Esophagus muscularis mucosa (tissue), 3 donors: Measurements from ENCODE around the gene MTURN.

Experiments
- POLR2AphosphoS5 ChIP-seq, 2 donors: sonication (generic); formaldehyde crosslinking; IDR thresholded peaks; one replicate each; pipeline ENCODE4 v1.6.1; 2017; ENCODE audit warnings: antibody characterized with exemption in 2 of 2
- TF ChIP-seq, protein P1 (sequence below), 3 experiments: fragments of 200-600 bp in 2 of 3; fragments of 450-650 bp in 1 of 3; sonication (generic) in 2 of 3; IDR thresholded peaks; one replicate each; pipeline ENCODE4 v1.5.1; 2017 to 2019; ENCODE audit warnings: antibody characterized with exemption in 3 of 3, mild to moderate bottlenecking in 2 of 3, moderate library complexity in 1 of 3

DNA sequence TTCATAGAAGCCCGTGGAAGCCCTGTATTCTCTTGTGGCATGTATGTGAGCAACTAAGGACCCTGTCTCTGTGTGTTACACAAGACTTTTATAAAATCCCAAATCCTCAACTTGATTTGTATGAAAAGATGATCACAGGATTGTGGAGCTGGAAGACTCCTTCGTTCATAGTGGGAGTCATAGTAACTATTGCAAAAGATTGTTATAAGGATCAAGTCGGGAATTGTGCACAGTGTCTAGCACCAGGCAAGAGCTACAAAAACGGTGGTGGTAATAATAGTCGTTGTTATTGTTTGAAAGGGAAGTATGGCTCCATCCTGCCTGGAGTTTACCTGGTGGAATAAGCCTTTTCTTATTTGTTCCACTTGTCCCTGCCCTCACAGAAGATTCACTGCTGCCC, 42.8 kb upstream of the MTURN start:
- no peak for TF ChIP-seq POLR2AphosphoS5 (IDR thresholded peaks at IDR 0.05)
- TF ChIP-seq, protein P1, sequence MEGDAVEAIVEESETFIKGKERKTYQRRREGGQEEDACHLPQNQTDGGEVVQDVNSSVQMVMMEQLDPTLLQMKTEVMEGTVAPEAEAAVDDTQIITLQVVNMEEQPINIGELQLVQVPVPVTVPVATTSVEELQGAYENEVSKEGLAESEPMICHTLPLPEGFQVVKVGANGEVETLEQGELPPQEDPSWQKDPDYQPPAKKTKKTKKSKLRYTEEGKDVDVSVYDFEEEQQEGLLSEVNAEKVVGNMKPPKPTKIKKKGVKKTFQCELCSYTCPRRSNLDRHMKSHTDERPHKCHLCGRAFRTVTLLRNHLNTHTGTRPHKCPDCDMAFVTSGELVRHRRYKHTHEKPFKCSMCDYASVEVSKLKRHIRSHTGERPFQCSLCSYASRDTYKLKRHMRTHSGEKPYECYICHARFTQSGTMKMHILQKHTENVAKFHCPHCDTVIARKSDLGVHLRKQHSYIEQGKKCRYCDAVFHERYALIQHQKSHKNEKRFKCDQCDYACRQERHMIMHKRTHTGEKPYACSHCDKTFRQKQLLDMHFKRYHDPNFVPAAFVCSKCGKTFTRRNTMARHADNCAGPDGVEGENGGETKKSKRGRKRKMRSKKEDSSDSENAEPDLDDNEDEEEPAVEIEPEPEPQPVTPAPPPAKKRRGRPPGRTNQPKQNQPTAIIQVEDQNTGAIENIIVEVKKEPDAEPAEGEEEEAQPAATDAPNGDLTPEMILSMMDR (IDR thresholded peaks at IDR 0.05), result no peak
